OCI-LY1 (cell line): ENCODE measurements around the gene UST.

ENCODE experiments used
- H2AFZ ChIP-seq: fragments of 200-600 bp; sonication (generic), shearing (Covaris generic); 2 replicates; pipeline ENCODE4 v1.6.0; 2014; ENCODE audit warnings: antibody characterized with exemption, mild to moderate bottlenecking, low read length
- H3F3A ChIP-seq: fragments of 200-600 bp; sonication (generic), shearing (Covaris generic); 2 replicates; pipeline ENCODE4 v1.6.0; 2014; ENCODE audit warnings: mild to moderate bottlenecking, antibody characterized with exemption, low read length, moderate library complexity; ENCODE audit not compliant: insufficient read depth
- H3K27ac ChIP-seq: fragments of 200-600 bp; sonication (generic); 2 replicates; pipeline ENCODE4 v1.5.1; 2014; ENCODE audit warnings: low read length, mixed run types, mild to moderate bottlenecking, low read depth; ENCODE audit not compliant: poor library complexity, severe bottlenecking
- H3K27me3 ChIP-seq: fragments of 200-600 bp; sonication (generic); 2 replicates; pipeline ENCODE4 v1.6.0; 2014; ENCODE audit warnings: antibody characterized with exemption, mild to moderate bottlenecking, low read length, moderate library complexity; ENCODE audit not compliant: insufficient read depth
- H3K36me3 ChIP-seq: fragments of 200-600 bp; sonication (generic); 2 replicates; pipeline ENCODE4 v1.6.1; 2014; ENCODE audit warnings: mild to moderate bottlenecking, antibody characterized with exemption, low read length, moderate library complexity, mixed read lengths; ENCODE audit not compliant: insufficient read depth
- H3K4me1 ChIP-seq: fragments of 200-600 bp; sonication (generic); 2 replicates; pipeline ENCODE4 v1.5.1; 2014; ENCODE audit warnings: mild to moderate bottlenecking, low read length, moderate library complexity; ENCODE audit not compliant: insufficient read depth, severe bottlenecking
- H3K4me2 ChIP-seq: fragments of 200-600 bp; sonication (generic), shearing (Covaris generic); 2 replicates; pipeline ENCODE4 v1.6.1; 2014; ENCODE audit warnings: low read length
- H3K4me3 ChIP-seq: fragments of 200-600 bp; sonication (generic); 2 replicates; pipeline ENCODE4 v1.5.1; 2014; ENCODE audit warnings: low read length, low read depth, mild to moderate bottlenecking, mixed read lengths; ENCODE audit not compliant: poor library complexity, severe bottlenecking
- H3K79me2 ChIP-seq: fragments of 200-600 bp; shearing (Covaris generic); 2 replicates; pipeline ENCODE4 v1.6.1; 2016; ENCODE audit warnings: mixed run types, low read length, mixed read lengths; ENCODE audit not compliant: insufficient read depth
- H3K9ac ChIP-seq: fragments of 200-600 bp; sonication (generic), shearing (Covaris generic); 2 replicates; pipeline ENCODE4 v1.6.1; 2014; ENCODE audit warnings: mild to moderate bottlenecking, low read length, mixed read lengths
- H3K9me2 ChIP-seq: fragments of 200-600 bp; sonication (generic), shearing (Covaris generic); 2 replicates; pipeline ENCODE4 v1.6.1; 2014; ENCODE audit warnings: low read depth, mild to moderate bottlenecking, low read length, mixed read lengths
- H3K9me3 ChIP-seq: fragments of 200-600 bp; shearing (Covaris generic); 2 replicates; pipeline ENCODE4 v1.6.1; 2014; ENCODE audit warnings: low read length, mixed read lengths
- H4K20me1 ChIP-seq: fragments of 200-600 bp; sonication (generic), shearing (Covaris generic); 2 replicates; pipeline ENCODE4 v1.6.0; 2016; ENCODE audit warnings: mild to moderate bottlenecking, low read length; ENCODE audit not compliant: insufficient read depth
- CTCF ChIP-seq: fragments of 200-600 bp; sonication (generic), shearing (Covaris generic); IDR thresholded peaks from 2 replicates; pipeline ENCODE4 v1.5.1; 2017; ENCODE audit warnings: mild to moderate bottlenecking, antibody characterized with exemption, low read length, moderate library complexity, mixed read lengths
- EZH2 ChIP-seq: fragments of 200-600 bp; sonication (generic), shearing (Covaris generic); IDR thresholded peaks from 2 replicates; pipeline ENCODE4 v1.8.0; 2017; ENCODE audit warnings: borderline replicate concordance, mixed run types, mild to moderate bottlenecking, antibody characterized with exemption, low read length, moderate library complexity, mixed read lengths

The UST gene

GRCh38 chr6:148985499-148985898 lies 238.7 kb downstream of the UST start:
- no peak overlapping the region for H3K27ac ChIP-seq
- H4K20me1 ChIP-seq: no peaks in the 10 kb centered on the region
- H3K36me3 ChIP-seq: no peaks in the 10 kb centered on the region
- no peaks in the 10 kb centered on the region for H3K4me1 ChIP-seq
- no peak overlapping the region for H3K9ac ChIP-seq
- no peaks in the 10 kb centered on the region for H3K9me3 ChIP-seq
- H3K4me2 ChIP-seq: no peak overlapping the region
- no peaks in the 10 kb centered on the region for H3K79me2 ChIP-seq
- no peak overlapping the region for H3K4me3 ChIP-seq
- H3K9me2 ChIP-seq: no peaks in the 10 kb centered on the region
- no peaks in the 10 kb centered on the region for H3K27me3 ChIP-seq
- H3F3A ChIP-seq: no peaks in the 10 kb centered on the region
- TF ChIP-seq EZH2 (no peak), CTCF (no peak)
- H2AFZ ChIP-seq: no peak overlapping the region

GRCh38 chr6:148986608-148987007 lies 239.8 kb downstream of the UST start:
- no peak overlapping the region for H3K4me2 ChIP-seq
- no peak overlapping the region for H3K4me3 ChIP-seq
- no peak overlapping the region for H3K9ac ChIP-seq
- no peaks in the 10 kb centered on the region for H3K36me3 ChIP-seq
- H3K27ac ChIP-seq: no peak overlapping the region
- H3K79me2 ChIP-seq: no peaks in the 10 kb centered on the region
- H3K9me2 ChIP-seq: no peaks in the 10 kb centered on the region
- no peaks in the 10 kb centered on the region for H3K27me3 ChIP-seq
- no peaks in the 10 kb centered on the region for H4K20me1 ChIP-seq
- H3K9me3 ChIP-seq: no peaks in the 10 kb centered on the region
- no peak overlapping the region for H2AFZ ChIP-seq
- no peaks in the 10 kb centered on the region for H3K4me1 ChIP-seq
- TF ChIP-seq EZH2 (no peak), CTCF (no peak)
- H3F3A ChIP-seq: no peaks in the 10 kb centered on the region

GRCh38 chr6:148987982-148988381 lies 241.2 kb downstream of the UST start:
- Histone ChIP-seq H3K4me2 (no peak overlapping the region), H3K4me1 (no peaks in the 10 kb centered on the region), H3K36me3 (no peaks in the 10 kb centered on the region), H3K4me3 (no peak overlapping the region), H3K9me2 (no peaks in the 10 kb centered on the region), H3F3A (no peaks in the 10 kb centered on the region), H3K79me2 (no peaks in the 10 kb centered on the region), H4K20me1 (no peaks in the 10 kb centered on the region), H2AFZ (no peak overlapping the region), H3K9me3 (no peaks in the 10 kb centered on the region), H3K27ac (no peak overlapping the region), H3K27me3 (no peaks in the 10 kb centered on the region), H3K9ac (no peak overlapping the region)
- no peak for TF ChIP-seq EZH2
- TF ChIP-seq CTCF: no peak
